Heart left ventricle (tissue), 13 donors: ENCODE data around the gene ELOVL1.

Source experiments
- POLR2A ChIP-seq, 2 donors: fragments of 450-650 bp; IDR thresholded peaks; one replicate each; pipeline ENCODE4 v1.6.1; 2017; ENCODE audit warnings: antibody characterized with exemption in 2 of 2, mild to moderate bottlenecking in 2 of 2, moderate library complexity in 2 of 2
- TF ChIP-seq, protein P1 (sequence below), 12 donors: fragments of 200-600 bp; sonication (generic) in 4 of 12; IDR thresholded peaks; one replicate each; pipeline versions ENCODE4 v1.5.0 to v1.8.0; 2018 to 2022; ENCODE audit warnings: antibody characterized with exemption in 12 of 12, mild to moderate bottlenecking in 5 of 12
- donor health status: ischemic (EF 13 %, LVEDD 7.1; RV severe dilation, severe dysfunction).
- donor health status: DM: no; HTN: yes; CAD: no.
- donor health status: DM: no; HTN: no; CAD: no.
- donor health status: ischemic (EF 25% LVEDD 6.9; RV normal size, moderate dysfunction).
- donor health status: ischemic (EF 25% LVEDD 5.7; RV mildly dilated, moderate dysfunction).
- donor health status: ischemic (EF 35%, LVEDD 5.7; RV mildly dilated, moderate dysfunction).
- donor health status: nonischemic (EF 11% LVEDD 7.7; RV severe dilation, severe dysfunction).
- donor health status: DM: yes; HTN: yes; CAD: no.
- donor health status: PGD.
- donor health status: ischemic (EF 29% LVEDD 5.4; RV normal size, mild dysfunction).
- donor health status: nonischemic (EF 23%, LVEDD 6.1; RV moderate dilation, normal function).

GRCh38 chr1:43350976-43351375, 16.8 kb downstream of the ELOVL1 start:
- TF ChIP-seq, protein P1, sequence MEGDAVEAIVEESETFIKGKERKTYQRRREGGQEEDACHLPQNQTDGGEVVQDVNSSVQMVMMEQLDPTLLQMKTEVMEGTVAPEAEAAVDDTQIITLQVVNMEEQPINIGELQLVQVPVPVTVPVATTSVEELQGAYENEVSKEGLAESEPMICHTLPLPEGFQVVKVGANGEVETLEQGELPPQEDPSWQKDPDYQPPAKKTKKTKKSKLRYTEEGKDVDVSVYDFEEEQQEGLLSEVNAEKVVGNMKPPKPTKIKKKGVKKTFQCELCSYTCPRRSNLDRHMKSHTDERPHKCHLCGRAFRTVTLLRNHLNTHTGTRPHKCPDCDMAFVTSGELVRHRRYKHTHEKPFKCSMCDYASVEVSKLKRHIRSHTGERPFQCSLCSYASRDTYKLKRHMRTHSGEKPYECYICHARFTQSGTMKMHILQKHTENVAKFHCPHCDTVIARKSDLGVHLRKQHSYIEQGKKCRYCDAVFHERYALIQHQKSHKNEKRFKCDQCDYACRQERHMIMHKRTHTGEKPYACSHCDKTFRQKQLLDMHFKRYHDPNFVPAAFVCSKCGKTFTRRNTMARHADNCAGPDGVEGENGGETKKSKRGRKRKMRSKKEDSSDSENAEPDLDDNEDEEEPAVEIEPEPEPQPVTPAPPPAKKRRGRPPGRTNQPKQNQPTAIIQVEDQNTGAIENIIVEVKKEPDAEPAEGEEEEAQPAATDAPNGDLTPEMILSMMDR (IDR thresholded peaks at IDR 0.05): no peak
- no peak for TF ChIP-seq POLR2A (IDR thresholded peaks at IDR 0.05)
